Heart left ventricle (tissue), 13 donors: ENCODE measurements around the gene MITF.

ENCODE experiments used
- CTCF ChIP-seq, 12 donors: fragments of 200-600 bp; sonication (generic) in 4 of 12; IDR thresholded peaks; one replicate each; pipeline versions ENCODE4 v1.5.0 to v1.8.0; 2018 to 2022; ENCODE audit warnings: antibody characterized with exemption in 12 of 12, mild to moderate bottlenecking in 5 of 12
- POLR2A ChIP-seq, 2 donors: fragments of 450-650 bp; IDR thresholded peaks; one replicate each; pipeline ENCODE4 v1.6.1; 2017; ENCODE audit warnings: antibody characterized with exemption in 2 of 2, mild to moderate bottlenecking in 2 of 2, moderate library complexity in 2 of 2
- donor health status: ischemic (EF 13 %, LVEDD 7.1; RV severe dilation, severe dysfunction).
- donor health status: DM: no; HTN: yes; CAD: no.
- donor health status: DM: no; HTN: no; CAD: no.
- donor health status: ischemic (EF 25% LVEDD 6.9; RV normal size, moderate dysfunction).
- donor health status: ischemic (EF 25% LVEDD 5.7; RV mildly dilated, moderate dysfunction).
- donor health status: ischemic (EF 35%, LVEDD 5.7; RV mildly dilated, moderate dysfunction).
- donor health status: nonischemic (EF 11% LVEDD 7.7; RV severe dilation, severe dysfunction).
- donor health status: DM: yes; HTN: yes; CAD: no.
- donor health status: PGD.
- donor health status: ischemic (EF 29% LVEDD 5.4; RV normal size, mild dysfunction).
- donor health status: nonischemic (EF 23%, LVEDD 6.1; RV moderate dilation, normal function).

- no peak for TF ChIP-seq CTCF (IDR thresholded peaks at IDR 0.05)
- TF ChIP-seq POLR2A (IDR thresholded peaks at IDR 0.05) = no peak
Measured at GRCh38 chr3:69831737-69832136, 92.5 kb downstream of the MITF start.
